Astrocyte (in vitro differentiated cells and primary cell): ENCODE results near the gene RHOJ. TPM values are rescaled to one million over a fixed set of nuclear protein-coding genes. Genes with fewer than 3 reads are reported as not detected.

Experiments used
- DNase-seq: peaks from one replicate; pipeline ENCODE4 v3.0.0-alpha.2; 2010; ENCODE audit warnings: low read depth
- FAIRE-seq: peaks from 2 replicates; lab custom pipeline; 2011; peaks lifted over from hg19 to GRCh38; lab: Jason Lieb, UNC
- H2AFZ ChIP-seq: 2 replicates; pipeline ENCODE4 v1.6.0; 2012; ENCODE audit warnings: low read depth, low read length, inconsistent platforms
- H3K27ac ChIP-seq: 2 replicates; pipeline ENCODE4 v1.5.1; 2011; ENCODE audit warnings: low read depth, low read length, inconsistent platforms
- H3K27me3 ChIP-seq: 2 replicates; pipeline ENCODE4 v1.6.0; 2011; ENCODE audit warnings: low read length, inconsistent platforms; ENCODE audit not compliant: insufficient read depth
- H3K36me3 ChIP-seq: 2 replicates; pipeline ENCODE4 v1.5.1; 2011; ENCODE audit warnings: low read length, inconsistent platforms; ENCODE audit not compliant: insufficient read depth
- H3K4me1 ChIP-seq: 2 replicates; pipeline ENCODE4 v1.5.1; 2011; ENCODE audit warnings: low read length, inconsistent platforms; ENCODE audit not compliant: insufficient read depth
- H3K4me2 ChIP-seq: 2 replicates; pipeline ENCODE4 v1.6.0; 2012; ENCODE audit warnings: low read length, inconsistent platforms
- H3K4me3 ChIP-seq: 2 replicates; pipeline ENCODE4 v1.5.1; 2011; ENCODE audit warnings: low read depth, mild to moderate bottlenecking, low read length, inconsistent platforms; ENCODE audit not compliant: insufficient read depth
- H3K79me2 ChIP-seq: 2 replicates; pipeline ENCODE4 v1.6.0; 2012; ENCODE audit warnings: mild to moderate bottlenecking, low read length, inconsistent platforms; ENCODE audit not compliant: insufficient read depth
- H3K9ac ChIP-seq: 2 replicates; pipeline ENCODE4 v1.6.0; 2012; ENCODE audit warnings: mild to moderate bottlenecking, low read length, inconsistent platforms
- H3K9me3 ChIP-seq: 2 replicates; pipeline ENCODE4 v1.5.1; 2012; ENCODE audit warnings: low read depth, mild to moderate bottlenecking, low read length, inconsistent platforms; ENCODE audit not compliant: insufficient read depth
- H4K20me1 ChIP-seq: 2 replicates; pipeline ENCODE4 v1.6.0; 2012; ENCODE audit warnings: low read length, inconsistent platforms; ENCODE audit not compliant: insufficient read depth
- H3K27ac Mint-ChIP-seq: one replicate; pipeline ENCODE4 v1.8.0; 2021; ENCODE audit warnings: mild to moderate bottlenecking, mixed read lengths; ENCODE audit not compliant: unreplicated experiment
- H3K27me3 Mint-ChIP-seq: one replicate; pipeline ENCODE4 v1.8.0; 2021; ENCODE audit warnings: low read depth, mixed read lengths; ENCODE audit not compliant: unreplicated experiment
- H3K36me3 Mint-ChIP-seq: one replicate; pipeline ENCODE4 v1.8.0; 2021; ENCODE audit warnings: low read depth, mixed read lengths; ENCODE audit not compliant: unreplicated experiment
- H3K4me1 Mint-ChIP-seq: one replicate; pipeline ENCODE4 v1.8.0; 2021; ENCODE audit warnings: low read depth, mixed read lengths; ENCODE audit not compliant: unreplicated experiment
- H3K4me3 Mint-ChIP-seq: one replicate; pipeline ENCODE4 v1.8.0; 2021; ENCODE audit warnings: mild to moderate bottlenecking, moderate library complexity, mixed read lengths; ENCODE audit not compliant: unreplicated experiment
- H3K9me3 Mint-ChIP-seq: one replicate; pipeline ENCODE4 v1.8.0; 2021; ENCODE audit warnings: mild to moderate bottlenecking, mixed read lengths; ENCODE audit not compliant: unreplicated experiment
- EZH2 ChIP-seq: IDR thresholded peaks from 2 replicates; pipeline ENCODE4 v1.6.1; 2012; ENCODE audit warnings: mild to moderate bottlenecking, low read length, inconsistent platforms; ENCODE audit not compliant: insufficient read depth
- total RNA-seq: library from RNA; stranded (reverse); gene quantifications from 2 replicates; pipeline ENCODE4 v1.2.1, GENCODE V29; 2021
- TF ChIP-seq, protein P1 (sequence below): IDR thresholded peaks from 2 replicates; pipeline ENCODE4 v1.5.1; 2011; ENCODE audit warnings: low read depth, mild to moderate bottlenecking, inconsistent platforms, low read length, moderate library complexity; ENCODE audit not compliant: insufficient read depth

The RHOJ gene
- total RNA-seq, 1 donor from 2014 or later = 29.6 TPM

DNA sequence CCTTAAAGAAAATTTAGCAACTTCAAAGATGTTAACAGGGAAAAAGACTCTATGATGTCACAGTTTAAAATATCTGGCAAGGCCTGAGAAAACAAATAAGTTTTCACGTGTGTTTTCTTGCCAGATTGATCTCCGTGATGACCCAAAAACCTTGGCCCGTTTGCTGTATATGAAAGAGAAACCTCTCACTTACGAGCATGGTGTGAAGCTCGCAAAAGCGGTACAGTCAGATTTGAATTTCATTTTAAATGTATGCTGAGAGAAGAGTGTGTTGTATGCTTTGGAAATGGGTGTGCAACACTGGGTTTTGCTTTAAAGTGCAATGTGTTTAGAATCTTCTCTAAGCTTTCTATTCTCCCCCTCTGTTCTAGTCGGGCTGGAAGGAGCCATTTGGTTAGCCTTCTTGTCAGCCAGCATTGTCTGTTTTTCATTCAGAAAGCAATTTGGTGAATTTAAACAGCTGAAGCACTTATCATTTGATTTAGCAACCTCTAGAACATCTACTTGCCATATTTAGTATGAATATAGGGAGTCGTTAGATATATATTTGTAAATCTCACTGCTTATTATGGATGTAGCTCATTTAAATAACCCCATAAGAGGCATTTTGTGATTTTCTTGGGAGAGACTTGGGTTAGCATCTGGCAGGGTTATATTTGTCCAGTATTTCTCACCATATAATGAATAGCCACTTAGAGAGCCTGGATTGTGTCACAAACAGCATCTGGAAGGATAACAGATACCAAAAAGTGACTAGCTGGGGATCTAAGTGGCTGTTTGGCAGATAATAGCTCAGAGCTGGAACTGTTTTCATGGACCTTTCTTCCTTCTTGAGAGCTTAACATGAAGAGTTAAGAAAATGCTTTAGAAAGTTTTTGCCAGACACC, 79.0 kb downstream of the RHOJ start:
- H3K4me2 ChIP-seq = no peak overlapping the region

DNA sequence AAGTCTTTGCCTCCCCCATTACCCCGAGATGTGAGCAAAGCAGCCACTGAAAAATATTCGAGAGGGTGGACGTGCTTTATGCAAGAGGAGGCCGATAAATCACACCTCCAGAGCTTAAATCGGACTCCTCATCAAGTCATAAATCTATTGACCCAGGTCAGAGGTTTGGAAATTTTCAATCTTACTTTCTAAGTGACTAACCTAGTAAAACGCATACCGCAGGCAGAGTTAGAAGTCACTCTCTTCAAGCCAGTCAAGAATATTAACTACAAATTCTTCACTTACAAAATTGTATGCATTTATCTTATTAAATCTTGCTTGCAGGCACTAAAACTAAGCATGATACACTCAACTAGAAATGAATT, 79.6 kb downstream of the RHOJ start:
- Histone ChIP-seq H3K27me3 (no peaks in the 10 kb centered on the region), H3K36me3 (peaks cover 54% of the 10 kb centered on the region), H3K4me1 (no peaks in the 10 kb centered on the region), H3K79me2 (no peaks in the 10 kb centered on the region), H3K4me3 (no peak overlapping the region), H2AFZ (no peak overlapping the region), H4K20me1 (peaks cover 3% of the 10 kb centered on the region), H3K4me2 (no peak overlapping the region), H3K27ac (no peak overlapping the region), H3K9me3 (no peaks in the 10 kb centered on the region), H3K9ac (no peak overlapping the region)
- DNase-seq (no peak), FAIRE-seq (no peak)
- H3K36me3 Mint-ChIP-seq = no peaks in the 10 kb centered on the region
- no peak overlapping the region for H3K4me3 Mint-ChIP-seq
- no peaks in the 10 kb centered on the region for H3K4me1 Mint-ChIP-seq
- H3K9me3 Mint-ChIP-seq = no peaks in the 10 kb centered on the region
- no peaks in the 10 kb centered on the region for H3K27me3 Mint-ChIP-seq
- TF ChIP-seq, protein P1, sequence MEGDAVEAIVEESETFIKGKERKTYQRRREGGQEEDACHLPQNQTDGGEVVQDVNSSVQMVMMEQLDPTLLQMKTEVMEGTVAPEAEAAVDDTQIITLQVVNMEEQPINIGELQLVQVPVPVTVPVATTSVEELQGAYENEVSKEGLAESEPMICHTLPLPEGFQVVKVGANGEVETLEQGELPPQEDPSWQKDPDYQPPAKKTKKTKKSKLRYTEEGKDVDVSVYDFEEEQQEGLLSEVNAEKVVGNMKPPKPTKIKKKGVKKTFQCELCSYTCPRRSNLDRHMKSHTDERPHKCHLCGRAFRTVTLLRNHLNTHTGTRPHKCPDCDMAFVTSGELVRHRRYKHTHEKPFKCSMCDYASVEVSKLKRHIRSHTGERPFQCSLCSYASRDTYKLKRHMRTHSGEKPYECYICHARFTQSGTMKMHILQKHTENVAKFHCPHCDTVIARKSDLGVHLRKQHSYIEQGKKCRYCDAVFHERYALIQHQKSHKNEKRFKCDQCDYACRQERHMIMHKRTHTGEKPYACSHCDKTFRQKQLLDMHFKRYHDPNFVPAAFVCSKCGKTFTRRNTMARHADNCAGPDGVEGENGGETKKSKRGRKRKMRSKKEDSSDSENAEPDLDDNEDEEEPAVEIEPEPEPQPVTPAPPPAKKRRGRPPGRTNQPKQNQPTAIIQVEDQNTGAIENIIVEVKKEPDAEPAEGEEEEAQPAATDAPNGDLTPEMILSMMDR = no peak
- H3K27ac Mint-ChIP-seq = no peak overlapping the region

More for the DNA sequence above, 79.0 kb downstream of the RHOJ start:
- Mint-ChIP-seq H3K9me3 (no peaks in the 10 kb centered on the region), H3K27ac (no peak overlapping the region), H3K4me1 (no peaks in the 10 kb centered on the region), H3K4me3 (no peak overlapping the region), H3K36me3 (no peaks in the 10 kb centered on the region), H3K27me3 (no peaks in the 10 kb centered on the region)
- Histone ChIP-seq H3K9me3 (no peaks in the 10 kb centered on the region), H3K27ac (no peak overlapping the region), H4K20me1 (peaks cover 3% of the 10 kb centered on the region), H3K4me1 (no peaks in the 10 kb centered on the region), H3K9ac (no peak overlapping the region), H3K79me2 (no peaks in the 10 kb centered on the region), H3K27me3 (no peaks in the 10 kb centered on the region), H2AFZ (no peak overlapping the region), H3K36me3 (peaks cover 48% of the 10 kb centered on the region), H3K4me3 (no peak overlapping the region)
- no peak for DNase-seq
- no peak for FAIRE-seq
- no peak for TF ChIP-seq EZH2
- TF ChIP-seq, protein P1 = no peak

DNA sequence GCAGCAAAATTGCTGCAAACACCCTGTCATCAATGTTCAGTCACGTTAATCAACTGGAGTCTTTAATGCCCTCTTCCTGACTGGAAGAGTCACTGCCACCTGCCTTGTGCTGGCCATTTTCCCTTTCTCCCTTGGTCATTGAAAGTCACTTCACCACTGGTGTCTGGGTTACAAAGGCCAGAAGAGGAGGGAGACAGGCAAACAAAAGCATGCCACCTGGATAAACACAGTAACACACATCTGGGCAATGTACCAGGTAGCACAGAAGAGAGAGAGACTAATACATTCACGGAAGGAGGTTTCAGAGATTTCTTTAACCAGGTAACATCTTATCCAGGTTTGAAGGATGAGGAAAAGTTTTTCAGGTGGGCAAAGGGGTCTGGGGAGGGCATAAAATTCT, 81.8 kb downstream of the RHOJ start:
- no peak overlapping the region for H3K27ac Mint-ChIP-seq
- H3K79me2 ChIP-seq = no peaks in the 10 kb centered on the region
- H3K9me3 Mint-ChIP-seq = no peaks in the 10 kb centered on the region
- H3K36me3 Mint-ChIP-seq = no peaks in the 10 kb centered on the region
- FAIRE-seq (no peak), DNase-seq (no peak)
- peaks cover 50% of the 10 kb centered on the region for H3K36me3 ChIP-seq
- no peak overlapping the region for H2AFZ ChIP-seq
- TF ChIP-seq, protein P1 = no peak
- no peak for TF ChIP-seq EZH2
- no peak overlapping the region for H3K4me2 ChIP-seq
- H3K9me3 ChIP-seq = no peaks in the 10 kb centered on the region
- no peaks in the 10 kb centered on the region for H3K27me3 ChIP-seq
- H3K4me1 Mint-ChIP-seq = peaks cover 5% of the 10 kb centered on the region
- H3K9ac ChIP-seq = no peak overlapping the region
- H3K27me3 Mint-ChIP-seq = no peaks in the 10 kb centered on the region
- H3K27ac ChIP-seq = no peak overlapping the region
- no peak overlapping the region for H3K4me3 Mint-ChIP-seq
- H3K4me3 ChIP-seq = no peak overlapping the region
- no peaks in the 10 kb centered on the region for H3K4me1 ChIP-seq
- H4K20me1 ChIP-seq = no peaks in the 10 kb centered on the region
